Measurements from ENCODE around the gene MPP2. TPM values are rescaled to one million over a fixed set of nuclear protein-coding genes. Genes with fewer than 3 reads are reported as not detected.
A peak's percentile ranks its signal among the peaks of the same experiment; 100 is the strongest.

Gene MPP2
- total and polyA plus RNA-seq, 4 experiments from 2014 or later = 0.10 to 3.0 (median 1.6) TPM

DNA sequence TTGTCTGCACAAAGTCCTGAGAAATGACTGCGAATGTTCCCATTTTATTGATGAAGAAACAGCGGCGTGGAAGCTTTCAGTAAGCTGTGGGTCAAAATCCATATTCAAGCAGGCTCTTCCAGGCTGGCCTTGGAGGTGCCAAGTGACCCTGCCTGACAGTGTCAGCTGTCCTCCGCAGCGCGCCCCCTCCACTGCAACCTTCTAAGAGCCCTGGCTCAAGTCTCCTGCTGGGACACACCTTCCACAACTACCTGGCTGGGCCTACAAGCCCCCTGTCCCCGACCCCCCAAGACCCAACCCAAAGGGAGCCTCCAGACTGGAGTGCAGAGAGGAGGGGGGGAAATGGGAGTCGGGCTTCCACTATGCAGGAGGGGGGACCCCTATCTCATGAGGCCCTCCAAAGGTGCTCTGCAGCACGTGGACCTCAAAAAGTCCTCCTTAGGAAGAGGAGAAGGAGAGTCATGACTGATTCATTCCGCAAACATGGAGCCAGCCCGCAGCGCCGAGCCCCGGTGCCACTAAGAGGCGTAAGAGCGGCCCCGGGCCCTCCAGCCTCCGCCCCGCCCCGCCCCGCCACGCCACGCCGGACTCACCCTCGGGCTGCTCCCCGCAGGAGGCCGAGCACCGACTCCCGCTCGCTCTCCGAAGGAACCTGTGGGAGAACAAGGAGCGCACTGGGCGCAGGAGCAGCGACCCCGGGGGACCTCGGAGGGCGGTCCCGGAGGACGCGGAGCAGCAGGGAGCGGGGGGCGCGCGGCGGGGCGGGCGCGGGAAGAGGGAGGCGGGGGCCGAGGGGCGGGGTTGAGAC, 75.0 kb downstream of the MPP2 start:
- H3K4me3 Mint-ChIP-seq = peak overlapping the region; percentile 69 to 83 (median 80)
- ChIA-PET CTCF (ENCODE audit: partially characterized antibody) (interaction anchor here (1.1 kb wide), 1 partner anchor 14 kb away, joined by 4 read pairs; the partner anchor contains the start of gene CD300LG), POLR2A (ENCODE audit: partially characterized antibody) (no interaction called here)
- H3K27me3 Mint-ChIP-seq = peaks cover 11 to 22% of the 10 kb centered on the region in 2 donors
- H3K36me3 Mint-ChIP-seq = no peaks in the 10 kb centered on the region
- H3K27me3 ChIP-seq (ENCODE audit: insufficient read depth, low read length) = peaks cover 13% of the 10 kb centered on the region
- no peak for DNase-seq
- peak overlapping the region in 1 of 7 donors; percentile 51 for H3K27ac Mint-ChIP-seq
- H3K9me3 Mint-ChIP-seq = no peaks in the 10 kb centered on the region
- peak overlapping the region in 1 of 2 donors; percentile 41 for H3K4me3 ChIP-seq (ENCODE audit: low read length in 2 of 2)
- H3K36me3 ChIP-seq (ENCODE audit: insufficient read depth, low read length) = no peaks in the 10 kb centered on the region
- H3K9me3 ChIP-seq (ENCODE audit: control insufficient read depth in 1 of 2, low read length in 2 of 2) = no peaks in the 10 kb centered on the region
- intact Hi-C loops (cut with micrococcal nuclease) = no loop called here
- peaks cover 5 to 27% (median 17%) of the 10 kb centered on the region in 4 donors for H3K4me1 Mint-ChIP-seq
- peaks cover 13% of the 10 kb centered on the region for H3K4me1 ChIP-seq (ENCODE audit: insufficient read depth, low read length)
- no peak overlapping the region for H3K27ac ChIP-seq (ENCODE audit: low read depth, low read length)

DNA sequence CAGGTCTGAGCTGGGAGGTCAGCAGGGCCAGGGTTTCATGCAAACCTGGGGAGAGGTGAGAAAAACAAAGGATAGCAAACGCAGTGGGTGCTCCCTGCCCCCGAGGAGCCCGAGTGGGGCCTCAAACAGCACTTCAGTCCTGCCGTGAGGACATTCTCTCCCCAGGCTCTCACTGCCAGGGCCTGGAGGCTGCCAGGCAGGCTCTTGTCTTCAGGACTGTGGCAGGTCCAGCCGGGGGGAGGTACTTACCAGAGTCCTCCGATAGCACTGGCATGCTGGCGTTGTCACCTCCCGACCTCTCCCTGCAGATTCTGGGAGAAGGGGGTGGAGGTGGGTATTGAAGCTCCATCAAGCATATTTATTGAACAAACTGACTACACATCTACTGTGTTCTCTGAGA, 75.7 kb downstream of the MPP2 start:
- POLR2A ChIA-PET (ENCODE audit: partially characterized antibody) = no interaction called here
- H3K4me1 Mint-ChIP-seq = peaks cover 5 to 27% (median 17%) of the 10 kb centered on the region in 4 donors
- intact Hi-C loops (cut with micrococcal nuclease) = no loop called here
- Histone ChIP-seq H3K4me1 (ENCODE audit: insufficient read depth, low read length) (peaks cover 13% of the 10 kb centered on the region), H3K36me3 (ENCODE audit: insufficient read depth, low read length) (no peaks in the 10 kb centered on the region), H3K27me3 (ENCODE audit: insufficient read depth, low read length) (peaks cover 13% of the 10 kb centered on the region), H3K9me3 (ENCODE audit: control insufficient read depth in 1 of 2, low read length in 2 of 2) (no peaks in the 10 kb centered on the region), H3K27ac (ENCODE audit: low read depth, low read length) (no peak overlapping the region), H3K4me3 (ENCODE audit: low read length in 2 of 2) (no peak overlapping the region)
- no peaks in the 10 kb centered on the region for H3K9me3 Mint-ChIP-seq
- CTCF ChIA-PET (ENCODE audit: partially characterized antibody) = interaction anchor here (1.1 kb wide), 1 partner anchor 15 kb away, joined by 4 read pairs; the partner anchor contains the start of gene CD300LG
- peak overlapping the region; percentile 70 to 81 (median 80) for H3K4me3 Mint-ChIP-seq
- no peaks in the 10 kb centered on the region for H3K36me3 Mint-ChIP-seq
- no peak overlapping the region for H3K27ac Mint-ChIP-seq
- peaks cover 10 to 22% of the 10 kb centered on the region in 2 donors for H3K27me3 Mint-ChIP-seq
- no peak for DNase-seq

DNA sequence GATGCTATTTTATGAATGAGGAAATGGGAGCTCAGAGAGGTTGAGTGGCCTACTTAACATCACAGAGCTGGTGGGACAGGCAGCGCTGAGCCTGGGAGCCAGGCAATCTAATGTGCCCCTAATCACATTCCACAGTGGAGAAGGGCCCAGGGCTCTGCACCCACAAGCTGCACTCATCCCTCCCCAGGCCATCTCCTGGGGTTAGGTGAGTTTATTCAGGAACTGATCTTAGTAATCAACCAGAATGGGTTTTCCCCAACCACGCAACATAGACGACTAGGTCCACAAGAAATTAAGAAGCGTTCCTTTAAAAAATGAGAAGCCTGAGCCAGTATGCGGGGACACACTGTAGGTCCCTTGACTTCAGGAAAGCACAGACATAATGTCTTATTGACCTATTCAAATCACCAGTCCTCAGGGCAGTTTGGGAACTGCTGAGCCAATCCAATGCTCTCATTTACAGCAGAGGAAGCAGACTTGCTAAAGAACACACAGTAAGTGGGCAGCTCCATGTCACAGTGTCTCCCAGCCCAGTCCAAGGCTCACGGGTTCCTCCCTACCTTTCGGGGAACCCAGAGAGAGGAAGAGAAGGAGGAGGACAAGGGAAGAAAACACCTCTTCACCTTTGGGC, 76.7 kb downstream of the MPP2 start:
- ChIA-PET CTCF (ENCODE audit: partially characterized antibody) (interaction anchor here (0.6 to 1.6 kb wide), 2 partner anchors 16 to 534 kb away, joined by 4 to 6 read pairs; partner anchors contain the start of gene CD300LG), POLR2A (ENCODE audit: partially characterized antibody) (no interaction called here)
- Mint-ChIP-seq H3K9me3 (no peaks in the 10 kb centered on the region), H3K4me1 (peaks cover 5 to 27% (median 17%) of the 10 kb centered on the region in 4 donors), H3K36me3 (no peaks in the 10 kb centered on the region), H3K27me3 (peaks cover 9 to 16% of the 10 kb centered on the region in 2 donors), H3K4me3 (peak overlapping the region in 7 of 8 donors; percentile 32 to 80 (median 58)), H3K27ac (peak overlapping the region in 2 of 7 donors; percentile 43 to 55)
- Histone ChIP-seq H3K27ac (ENCODE audit: low read depth, low read length) (no peak overlapping the region), H3K36me3 (ENCODE audit: insufficient read depth, low read length) (no peaks in the 10 kb centered on the region), H3K4me3 (ENCODE audit: low read length in 2 of 2) (no peak overlapping the region), H3K27me3 (ENCODE audit: insufficient read depth, low read length) (peaks cover 13% of the 10 kb centered on the region), H3K9me3 (ENCODE audit: control insufficient read depth in 1 of 2, low read length in 2 of 2) (no peaks in the 10 kb centered on the region), H3K4me1 (ENCODE audit: insufficient read depth, low read length) (peaks cover 13% of the 10 kb centered on the region)
- intact Hi-C loops (cut with micrococcal nuclease) = no loop called here
- no peak for DNase-seq

- no peak overlapping the region for H3K4me3 Mint-ChIP-seq
- no peaks in the 10 kb centered on the region for H3K9me3 Mint-ChIP-seq
- no peak for DNase-seq
- H3K36me3 Mint-ChIP-seq = no peaks in the 10 kb centered on the region
- intact Hi-C loops (cut with micrococcal nuclease) = no loop called here
- peaks cover 5 to 27% (median 17%) of the 10 kb centered on the region in 4 donors for H3K4me1 Mint-ChIP-seq
- Histone ChIP-seq H3K27me3 (ENCODE audit: insufficient read depth, low read length) (peaks cover 13% of the 10 kb centered on the region), H3K36me3 (ENCODE audit: insufficient read depth, low read length) (no peaks in the 10 kb centered on the region), H3K4me1 (ENCODE audit: insufficient read depth, low read length) (peaks cover 13% of the 10 kb centered on the region), H3K9me3 (ENCODE audit: control insufficient read depth in 1 of 2, low read length in 2 of 2) (no peaks in the 10 kb centered on the region), H3K4me3 (ENCODE audit: low read length in 2 of 2) (no peak overlapping the region), H3K27ac (ENCODE audit: low read depth, low read length) (no peak overlapping the region)
- peaks cover 9 to 16% of the 10 kb centered on the region in 2 donors for H3K27me3 Mint-ChIP-seq
- POLR2A ChIA-PET (ENCODE audit: partially characterized antibody) = no interaction called here
- CTCF ChIA-PET (ENCODE audit: partially characterized antibody) = interaction anchor here (1.6 kb wide), 1 partner anchor 17 kb away, joined by 6 read pairs; the partner anchor contains the start of gene CD300LG
- H3K27ac Mint-ChIP-seq = no peak overlapping the region
Observed at GRCh38 chr17:43829738-43830137, 77.6 kb downstream of the MPP2 start.

DNA sequence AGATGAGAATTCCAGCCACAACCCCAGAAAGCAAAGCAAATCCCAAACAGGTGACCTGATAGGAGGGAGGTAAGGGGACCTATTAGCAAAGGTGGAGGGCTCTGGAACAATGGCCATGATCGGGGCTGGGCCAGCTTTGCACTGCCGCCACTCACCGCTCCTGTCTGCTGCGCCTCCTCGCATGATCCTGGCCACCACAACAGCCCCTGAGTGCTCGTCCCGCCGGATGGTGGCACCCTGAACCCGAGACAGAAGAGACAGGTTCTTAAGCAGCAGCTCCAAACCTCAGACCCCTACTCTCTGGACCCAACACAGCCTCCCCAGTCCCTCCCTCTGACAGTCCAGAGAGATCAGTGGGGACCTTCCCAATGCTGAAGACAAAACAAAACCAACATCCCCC, 79.7 kb downstream of the MPP2 start:
- Mint-ChIP-seq H3K9me3 (no peaks in the 10 kb centered on the region), H3K27ac (no peak overlapping the region), H3K4me1 (peaks cover 0 to 18% (median 9%) of the 10 kb centered on the region in 4 donors), H3K27me3 (peaks cover 2 to 5% of the 10 kb centered on the region in 2 donors), H3K4me3 (no peak overlapping the region), H3K36me3 (no peaks in the 10 kb centered on the region)
- POLR2A ChIA-PET (ENCODE audit: partially characterized antibody) = interaction anchor here (0.5 kb wide), 1 partner anchor 9 kb away, joined by 3 read pairs; no protein-coding TSS in a partner anchor
- H3K27ac ChIP-seq (ENCODE audit: low read depth, low read length) = no peak overlapping the region
- H3K4me1 ChIP-seq (ENCODE audit: insufficient read depth, low read length) = peaks cover 5% of the 10 kb centered on the region
- intact Hi-C loops (cut with micrococcal nuclease) = no loop called here
- DNase-seq = no peak
- no peak overlapping the region for H3K4me3 ChIP-seq (ENCODE audit: low read length in 2 of 2)
- CTCF ChIA-PET (ENCODE audit: partially characterized antibody) = interaction anchor here (1.8 kb wide), 1 partner anchor 19 kb away, joined by 7 read pairs; the partner anchor contains the start of gene CD300LG
- H3K9me3 ChIP-seq (ENCODE audit: control insufficient read depth in 1 of 2, low read length in 2 of 2) = no peaks in the 10 kb centered on the region
- no peaks in the 10 kb centered on the region for H3K36me3 ChIP-seq (ENCODE audit: insufficient read depth, low read length)
- no peaks in the 10 kb centered on the region for H3K27me3 ChIP-seq (ENCODE audit: insufficient read depth, low read length)

DNA sequence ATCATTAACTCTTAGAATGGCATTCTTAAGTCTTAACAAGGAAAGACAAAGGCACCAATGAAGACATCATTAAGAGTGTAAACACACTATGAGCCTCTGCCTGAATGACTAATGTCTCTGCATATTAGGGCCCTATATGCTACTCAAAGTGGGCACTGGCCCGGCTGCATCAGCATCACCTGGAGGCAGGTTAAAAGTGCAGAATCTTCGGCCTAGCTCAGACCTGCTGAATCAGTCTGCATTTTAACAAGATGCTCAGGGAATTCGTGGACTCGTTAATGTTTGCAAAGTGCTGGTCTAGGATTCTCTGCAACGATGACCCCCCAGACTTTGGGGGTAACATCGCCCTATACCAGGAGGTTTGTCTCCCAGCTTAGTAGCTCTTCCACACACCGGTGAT, 81.1 kb downstream of the MPP2 start:
- no peak overlapping the region for H3K4me3 Mint-ChIP-seq
- no peaks in the 10 kb centered on the region for H3K36me3 Mint-ChIP-seq
- H3K9me3 ChIP-seq (ENCODE audit: control insufficient read depth in 1 of 2, low read length in 2 of 2) = no peaks in the 10 kb centered on the region
- H3K36me3 ChIP-seq (ENCODE audit: insufficient read depth, low read length) = no peaks in the 10 kb centered on the region
- intact Hi-C loops (cut with micrococcal nuclease) = no loop called here
- ChIA-PET POLR2A (ENCODE audit: partially characterized antibody) (no interaction called here), CTCF (ENCODE audit: partially characterized antibody) (interaction anchor here (1.3 to 1.8 kb wide), 2 partner anchors 20 to 132 kb away, joined by 4 to 7 read pairs; partner anchors contain the start of gene CD300LG)
- no peaks in the 10 kb centered on the region for H3K4me1 ChIP-seq (ENCODE audit: insufficient read depth, low read length)
- no peaks in the 10 kb centered on the region for H3K9me3 Mint-ChIP-seq
- peaks cover 0 to 7% (median 3%) of the 10 kb centered on the region in 4 donors for H3K4me1 Mint-ChIP-seq
- DNase-seq = no peak
- H3K27me3 ChIP-seq (ENCODE audit: insufficient read depth, low read length) = no peaks in the 10 kb centered on the region
- peaks cover 2 to 5% of the 10 kb centered on the region in 2 donors for H3K27me3 Mint-ChIP-seq
- no peak overlapping the region for H3K27ac ChIP-seq (ENCODE audit: low read depth, low read length)
- H3K27ac Mint-ChIP-seq = no peak overlapping the region
- H3K4me3 ChIP-seq (ENCODE audit: low read length in 2 of 2) = no peak overlapping the region

DNA sequence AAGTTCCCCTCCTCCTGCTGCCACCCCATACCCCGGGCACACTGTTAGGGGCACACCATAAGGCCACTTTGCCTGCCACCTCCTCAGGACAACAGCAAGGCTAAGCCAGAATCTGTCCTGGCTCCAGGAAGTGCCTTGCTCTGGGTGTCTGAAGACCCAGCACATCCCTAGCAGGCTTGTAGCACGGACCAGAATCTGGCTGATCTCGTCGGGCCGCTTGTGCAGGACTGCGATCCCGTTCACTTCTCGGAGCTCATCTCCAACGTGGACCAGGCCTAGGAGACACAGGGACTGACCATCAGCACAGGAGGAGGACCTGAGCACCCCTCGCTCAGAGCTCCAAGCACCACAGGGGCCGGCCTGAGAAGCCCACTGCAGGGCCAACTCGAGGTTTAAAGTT, 81.8 kb downstream of the MPP2 start:
- Histone ChIP-seq H3K27ac (ENCODE audit: low read depth, low read length) (no peak overlapping the region), H3K4me1 (ENCODE audit: insufficient read depth, low read length) (no peaks in the 10 kb centered on the region), H3K36me3 (ENCODE audit: insufficient read depth, low read length) (no peaks in the 10 kb centered on the region), H3K9me3 (ENCODE audit: control insufficient read depth in 1 of 2, low read length in 2 of 2) (no peaks in the 10 kb centered on the region), H3K4me3 (ENCODE audit: low read length in 2 of 2) (no peak overlapping the region), H3K27me3 (ENCODE audit: insufficient read depth, low read length) (no peaks in the 10 kb centered on the region)
- no peaks in the 10 kb centered on the region for H3K9me3 Mint-ChIP-seq
- POLR2A ChIA-PET (ENCODE audit: partially characterized antibody) = no interaction called here
- no peaks in the 10 kb centered on the region for H3K36me3 Mint-ChIP-seq
- no peak overlapping the region for H3K27ac Mint-ChIP-seq
- no peak for DNase-seq
- H3K4me3 Mint-ChIP-seq = no peak overlapping the region
- H3K27me3 Mint-ChIP-seq = no peaks in the 10 kb centered on the region
- H3K4me1 Mint-ChIP-seq = peaks cover 0 to under 1% (median 0%) of the 10 kb centered on the region in 4 donors
- CTCF ChIA-PET (ENCODE audit: partially characterized antibody) = interaction anchor here (1.1 kb wide), 1 partner anchor 21 kb away, joined by 3 read pairs; no protein-coding TSS in a partner anchor
- intact Hi-C loops (cut with micrococcal nuclease) = no loop called here

Measured in CD4-positive, alpha-beta memory T cell (primary cell).